NCI-H2227 (cell line): ENCODE results near the gene UBQLN4.
"Not testable (repeated sequence)": the region's sequence is repeated elsewhere in the genome, so short reads cannot be mapped to it uniquely, and the experiment has no call there.

ENCODE experiments used
- DNase-seq: peaks from one replicate; lab custom pipeline; 2025; ENCODE audit not compliant: unreplicated experiment; lab: John Stamatoyannopoulos, UW

Gene UBQLN4

DNA sequence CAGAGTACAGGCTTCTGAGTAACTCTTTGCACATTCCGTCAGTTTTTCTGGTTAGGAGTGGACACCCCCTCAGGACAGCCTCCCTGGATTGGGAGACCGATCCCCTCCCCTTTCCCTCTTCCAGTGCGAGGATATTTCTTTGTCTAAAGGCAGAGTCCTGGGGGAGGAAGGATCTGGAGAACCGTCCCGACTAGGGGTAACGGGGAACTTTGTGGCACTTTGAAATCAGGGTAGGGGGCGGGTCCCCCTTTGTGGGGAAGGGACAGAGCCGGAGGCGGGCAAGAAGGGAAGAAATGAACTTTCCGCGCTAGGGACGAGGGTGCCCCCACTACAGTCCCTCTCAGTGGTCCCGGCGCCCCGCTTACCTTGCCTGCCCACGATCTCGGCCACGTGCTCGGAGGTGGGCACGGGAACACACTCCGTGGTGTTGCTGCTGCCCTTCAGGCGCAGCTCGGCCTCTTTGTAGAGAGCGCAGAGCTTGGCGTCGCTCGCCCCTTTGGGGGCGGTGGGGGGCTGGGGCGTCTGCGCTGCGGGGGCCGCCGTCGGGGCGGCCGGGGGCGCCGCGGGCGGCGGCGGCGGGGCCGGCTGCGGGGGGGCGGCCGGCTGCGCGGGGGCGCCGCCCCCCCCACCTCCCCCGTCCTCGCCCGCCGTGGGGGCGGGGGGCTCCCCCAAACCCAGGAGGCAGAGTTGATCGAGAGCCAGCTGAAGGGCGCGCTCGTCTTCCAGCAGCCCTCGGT is 27.8 kb upstream of the UBQLN4 start:
- DNase-seq = peak; percentile 48

GRCh38 chr1:156080863-156081179 is 27.2 kb upstream of the UBQLN4 start:
- DNase-seq = no peak

DNA sequence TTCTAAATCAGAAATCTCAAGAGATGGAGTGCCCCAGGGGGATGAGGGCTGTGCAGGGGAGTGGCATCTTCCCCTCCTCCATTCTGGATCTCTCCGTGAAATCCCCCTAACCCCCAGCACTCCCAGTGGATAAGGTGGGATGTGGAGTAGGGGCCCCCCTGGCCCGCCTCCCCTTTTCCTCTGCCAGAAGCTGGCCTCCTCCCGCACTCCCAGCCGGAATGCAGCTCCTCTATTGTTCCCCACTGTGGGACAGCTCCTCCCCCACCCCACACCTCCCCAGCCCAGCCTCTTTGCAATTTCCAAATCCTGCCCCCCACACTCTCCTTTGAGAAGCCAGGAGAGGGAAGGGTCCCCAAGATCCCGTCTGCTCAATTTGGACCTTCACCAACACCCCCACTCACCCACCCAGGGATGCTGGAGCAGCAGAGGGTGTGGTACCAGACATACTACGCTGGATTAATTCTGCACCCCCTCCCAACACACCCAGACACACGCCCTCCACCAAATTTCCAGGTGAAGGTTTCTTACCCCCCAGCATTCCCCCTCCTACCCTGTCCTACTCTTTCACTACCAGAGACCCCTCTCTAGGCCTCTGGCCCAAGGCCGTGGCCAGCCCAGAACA is 26.8 kb upstream of the UBQLN4 start:
- DNase-seq = no peak

DNA sequence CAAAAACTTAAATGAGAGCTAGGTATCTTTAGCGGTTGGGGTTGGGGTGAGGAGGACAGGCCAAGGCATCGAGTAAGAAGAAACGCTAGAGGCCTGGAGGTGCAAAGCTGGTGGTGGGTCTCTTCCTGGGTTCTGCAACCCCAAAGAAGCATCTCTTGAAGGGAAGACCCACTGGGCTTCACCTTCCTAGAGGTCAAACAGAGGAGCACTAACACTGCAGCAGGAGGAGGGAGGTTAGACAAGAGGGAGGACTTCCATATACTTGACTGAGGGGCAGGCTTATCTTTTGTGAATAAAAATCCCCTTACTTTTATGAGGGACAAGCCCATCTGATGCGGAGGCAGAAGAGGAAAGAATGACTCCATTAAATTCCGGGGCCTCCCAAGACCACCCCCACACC is 26.2 kb upstream of the UBQLN4 start:
- no peak for DNase-seq

GRCh38 chr1:156078728-156079127 is 25.1 kb upstream of the UBQLN4 start:
- no peak for DNase-seq

GRCh38 chr1:156077430-156077760 is 23.8 kb upstream of the UBQLN4 start:
- no peak for DNase-seq

- no peak for DNase-seq
These were observed 23.2 kb upstream of the UBQLN4 start for GRCh38 chr1:156076609-156077429.

- DNase-seq = no peak
These were observed 22.2 kb upstream of the UBQLN4 start for GRCh38 chr1:156075775-156076204.

- no peak for DNase-seq
These were observed 21.6 kb upstream of the UBQLN4 start for GRCh38 chr1:156075162-156075561.

DNA sequence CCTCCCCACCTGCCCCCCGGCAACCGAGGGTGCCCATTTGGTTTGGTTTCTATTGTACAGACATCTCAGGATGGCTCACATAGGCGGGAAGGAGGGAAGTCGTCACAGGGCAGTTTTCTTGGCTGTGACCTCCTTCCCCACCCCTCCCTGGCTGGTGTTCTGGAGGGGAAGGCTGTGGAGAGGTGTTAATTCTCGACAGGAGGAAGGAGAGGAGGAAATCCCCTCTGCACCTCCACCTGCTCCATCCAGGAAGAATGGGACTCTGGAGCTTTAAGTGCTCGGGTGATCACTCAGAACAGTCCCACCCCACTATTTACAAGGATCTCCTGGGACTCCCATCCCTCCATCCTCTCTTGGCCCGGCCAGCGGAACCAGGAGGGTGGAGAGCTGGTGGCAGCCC is 21.1 kb upstream of the UBQLN4 start:
- no peak for DNase-seq

DNA sequence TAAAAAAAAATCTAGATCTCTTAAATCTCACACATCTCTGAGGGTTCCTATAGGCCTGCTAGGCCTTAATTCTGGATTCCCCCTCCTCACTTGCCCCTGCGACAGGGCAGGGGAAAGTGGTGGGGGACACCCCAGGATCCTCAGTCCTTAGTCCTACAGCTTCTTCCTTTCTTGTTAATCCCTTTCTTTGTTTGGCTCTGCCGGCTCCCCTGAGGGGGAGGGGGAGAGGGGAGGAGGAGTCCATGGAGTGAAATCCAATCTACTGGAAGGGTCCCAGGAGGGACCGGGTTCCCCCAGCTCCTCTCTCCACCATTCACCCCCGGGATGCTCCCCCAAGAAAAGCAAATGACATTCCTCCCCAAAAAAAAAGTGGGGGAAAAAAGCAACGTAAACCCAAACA is 20.1 kb upstream of the UBQLN4 start:
- DNase-seq = no peak

DNA sequence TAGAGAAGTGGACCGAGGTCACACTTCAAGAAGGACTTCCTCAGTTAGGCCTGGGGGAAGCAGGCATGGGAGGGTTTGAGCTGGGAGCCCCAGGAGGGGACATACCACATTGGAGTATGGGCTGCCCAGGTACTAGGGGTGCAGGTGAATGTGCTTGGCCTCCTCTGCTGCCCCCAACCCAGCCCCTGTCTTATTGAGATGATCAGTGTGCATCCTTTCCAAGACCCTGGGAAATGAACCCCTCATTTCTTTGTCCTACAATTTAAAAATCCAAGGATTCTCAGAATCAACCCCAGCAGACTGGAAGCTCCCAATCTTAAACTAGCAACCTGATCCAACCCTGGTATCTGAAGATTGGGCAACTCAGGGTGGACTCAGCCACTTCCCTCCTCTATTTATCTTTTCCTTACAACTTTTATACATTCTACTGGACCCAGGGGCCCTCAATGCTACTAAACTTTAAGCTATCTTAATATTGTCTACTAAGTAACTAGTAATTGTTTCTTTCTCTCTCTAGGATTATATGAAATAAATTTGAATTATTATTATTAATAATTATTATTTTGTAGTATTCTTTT is 19.6 kb upstream of the UBQLN4 start:
- DNase-seq = no peak

DNA sequence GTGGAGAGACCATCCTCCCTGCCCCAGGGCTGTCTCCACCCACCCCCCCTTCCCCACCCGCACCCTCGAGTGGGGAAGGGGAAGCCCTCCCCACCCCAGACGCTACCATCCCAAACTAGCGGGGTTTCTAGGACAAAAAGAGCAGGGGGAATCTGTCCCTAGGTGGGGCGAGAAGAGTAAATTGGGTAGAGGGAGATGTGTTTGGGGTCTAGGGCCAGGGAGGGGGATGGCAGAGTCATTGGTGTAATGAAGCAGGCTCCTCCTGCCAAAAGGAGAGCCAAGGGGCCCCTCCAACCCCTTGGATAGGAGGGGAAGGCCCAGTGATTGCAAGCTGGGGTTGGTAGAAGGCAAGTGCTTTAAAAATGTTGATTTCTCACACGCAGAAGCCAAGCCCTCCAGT is 18.7 kb upstream of the UBQLN4 start:
- no peak for DNase-seq

- DNase-seq = not testable (repeated sequence)
These were observed 17.8 kb upstream of the UBQLN4 start for GRCh38 chr1:156071332-156071816.

DNA sequence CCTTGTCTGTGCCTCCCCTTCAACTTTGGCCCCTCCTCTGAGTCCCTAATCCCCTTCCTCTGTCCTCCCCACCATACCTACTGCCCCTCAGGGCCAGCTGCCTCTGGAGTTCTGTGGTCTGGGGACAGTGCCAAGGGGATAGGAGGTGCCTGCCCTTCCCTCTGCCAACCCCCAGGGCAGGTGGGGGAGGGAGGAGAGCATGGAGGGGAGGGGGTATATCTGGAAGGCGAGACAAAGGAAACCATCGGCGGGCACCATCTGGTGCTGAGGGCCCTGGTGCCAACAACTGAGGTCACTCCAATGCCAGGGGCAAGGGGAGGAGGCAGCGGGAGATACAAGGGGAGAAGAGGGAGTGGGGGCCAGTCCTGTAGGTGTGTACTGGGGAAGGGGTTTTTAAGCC is 16.9 kb upstream of the UBQLN4 start:
- no peak for DNase-seq

GRCh38 chr1:156069490-156070455 is 16.2 kb upstream of the UBQLN4 start:
- DNase-seq = no peak

DNA sequence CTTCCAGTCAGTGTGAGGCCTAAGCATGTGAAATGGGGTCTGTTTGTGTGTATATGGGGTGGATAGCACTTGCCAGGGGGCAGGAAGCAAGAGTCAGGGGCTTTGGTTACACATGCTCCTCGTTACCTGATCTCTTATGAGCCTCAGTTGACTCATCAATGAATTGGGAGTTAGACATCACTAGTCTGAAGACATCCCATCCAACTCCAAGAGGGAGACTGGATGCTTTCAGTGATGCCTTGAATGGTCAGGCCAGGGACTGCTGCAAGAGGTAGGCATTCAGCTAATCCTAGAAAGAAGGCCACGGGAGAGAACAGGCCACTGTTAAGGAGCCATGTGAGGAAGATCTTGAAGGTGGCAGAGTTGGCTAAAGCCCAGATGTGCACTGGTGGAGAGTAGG is 13.7 kb upstream of the UBQLN4 start:
- DNase-seq = no peak

GRCh38 chr1:156065871-156066270 is 12.3 kb upstream of the UBQLN4 start:
- no peak for DNase-seq

DNA sequence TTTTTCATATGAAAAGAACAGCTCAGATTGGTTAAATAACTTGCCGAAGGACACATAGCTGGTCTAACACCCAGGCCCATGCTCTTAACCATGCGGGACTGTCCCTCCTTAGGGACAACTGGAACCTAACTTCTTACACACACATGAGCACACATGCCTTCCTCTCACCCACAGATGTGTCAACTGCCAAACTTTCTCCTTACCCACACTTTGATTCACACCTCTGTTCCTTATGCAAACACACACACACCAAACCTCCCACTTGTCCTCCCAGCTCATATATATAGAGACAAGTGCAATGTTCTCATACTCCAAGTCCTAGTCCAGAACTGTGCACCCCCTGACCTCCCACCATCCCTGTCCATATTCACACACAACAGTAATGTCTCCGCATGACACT is 11.6 kb upstream of the UBQLN4 start:
- no peak for DNase-seq

- no peak for DNase-seq
These were observed 11.0 kb upstream of the UBQLN4 start for GRCh38 chr1:156064615-156065014.

- no peak for DNase-seq
These were observed 10.3 kb upstream of the UBQLN4 start for GRCh38 chr1:156063997-156064285.
